ENCODE measurements around the gene DNAH17.

DNA sequence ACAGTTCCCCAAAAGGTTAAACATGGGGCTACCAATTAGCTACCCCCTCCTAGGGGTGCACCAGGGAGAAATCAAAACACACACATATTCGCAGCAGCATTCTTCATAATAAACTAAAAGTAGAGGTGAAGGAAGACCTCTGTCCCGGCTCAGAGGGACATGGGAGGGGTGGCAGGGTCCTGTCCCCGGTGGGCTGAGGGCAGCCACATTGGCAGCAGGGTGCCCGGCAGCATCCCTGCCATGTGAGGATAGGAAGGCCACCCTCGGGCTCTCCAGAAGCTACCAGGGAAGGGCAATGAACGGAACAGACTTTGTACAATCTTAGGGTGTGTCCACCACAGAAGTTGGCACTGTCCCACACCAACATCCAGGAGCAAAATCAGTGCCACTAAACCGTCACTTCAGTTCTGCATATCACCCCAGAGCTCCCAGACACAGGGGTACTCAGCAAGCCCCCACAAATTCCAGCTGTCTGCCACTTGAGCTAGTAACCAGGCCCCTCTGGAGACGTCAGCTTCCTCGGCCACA, 3.1 kb upstream of the DNAH17 start:
- TF ChIP-seq, protein P1, sequence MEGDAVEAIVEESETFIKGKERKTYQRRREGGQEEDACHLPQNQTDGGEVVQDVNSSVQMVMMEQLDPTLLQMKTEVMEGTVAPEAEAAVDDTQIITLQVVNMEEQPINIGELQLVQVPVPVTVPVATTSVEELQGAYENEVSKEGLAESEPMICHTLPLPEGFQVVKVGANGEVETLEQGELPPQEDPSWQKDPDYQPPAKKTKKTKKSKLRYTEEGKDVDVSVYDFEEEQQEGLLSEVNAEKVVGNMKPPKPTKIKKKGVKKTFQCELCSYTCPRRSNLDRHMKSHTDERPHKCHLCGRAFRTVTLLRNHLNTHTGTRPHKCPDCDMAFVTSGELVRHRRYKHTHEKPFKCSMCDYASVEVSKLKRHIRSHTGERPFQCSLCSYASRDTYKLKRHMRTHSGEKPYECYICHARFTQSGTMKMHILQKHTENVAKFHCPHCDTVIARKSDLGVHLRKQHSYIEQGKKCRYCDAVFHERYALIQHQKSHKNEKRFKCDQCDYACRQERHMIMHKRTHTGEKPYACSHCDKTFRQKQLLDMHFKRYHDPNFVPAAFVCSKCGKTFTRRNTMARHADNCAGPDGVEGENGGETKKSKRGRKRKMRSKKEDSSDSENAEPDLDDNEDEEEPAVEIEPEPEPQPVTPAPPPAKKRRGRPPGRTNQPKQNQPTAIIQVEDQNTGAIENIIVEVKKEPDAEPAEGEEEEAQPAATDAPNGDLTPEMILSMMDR (IDR thresholded peaks at IDR 0.05) = no peak
- no peak for TF ChIP-seq ZFX (IDR thresholded peaks at IDR 0.05; ENCODE audit: borderline replicate concordance)

Data from 22Rv1 (cell line).